Left lung (tissue), 10 donors: ENCODE measurements around the gene RUFY3. TPM values are rescaled to one million over a fixed set of nuclear protein-coding genes. Genes with fewer than 3 reads are reported as not detected.
"Not testable (repeated sequence)": the region's sequence is repeated elsewhere in the genome, so short reads cannot be mapped to it uniquely, and the experiment has no call there.

Source experiments
- ATAC-seq: fragments of 200-7000 bp; cut with Tn5 transposase; one replicate; pipeline ENCODE4 v1.9.1; 2020; ENCODE audit warnings: moderate library complexity
- DNase-seq, 4 donors: peaks; one replicate each; pipeline ENCODE4 v3.0.0-alpha.2; 2013 to 2020
- H3K27ac ChIP-seq, 2 donors: fragments of 200-600 bp; sonication (generic) in 1 of 2; one replicate each; pipeline versions ENCODE4 v1.5.0 to v1.8.0; 2020 to 2021
- H3K27me3 ChIP-seq, 2 donors: fragments of 200-600 bp; sonication (generic) in 1 of 2; one replicate each; pipeline versions ENCODE4 v1.5.0 to v1.8.0; 2020 to 2021
- H3K36me3 ChIP-seq, 2 donors: fragments of 200-600 bp; sonication (generic) in 1 of 2; one replicate each; pipeline versions ENCODE4 v1.5.0 to v1.8.0; 2020 to 2021
- H3K4me1 ChIP-seq, 2 donors: fragments of 200-600 bp; one replicate each; pipeline ENCODE4 v1.8.0; 2021
- H3K4me3 ChIP-seq, 2 donors: fragments of 200-600 bp; sonication (generic) in 1 of 2; one replicate each; pipeline versions ENCODE4 v1.5.0 to v1.8.0; 2020 to 2021; ENCODE audit warnings: mild to moderate bottlenecking in 1 of 2
- H3K9me3 ChIP-seq, 2 donors: fragments of 200-600 bp; sonication (generic) in 1 of 2; one replicate each; pipeline versions ENCODE4 v1.5.0 to v1.8.0; 2020 to 2021
- CTCF ChIP-seq, 2 donors: fragments of 200-600 bp; sonication (generic) in 1 of 2; IDR thresholded peaks; one replicate each; pipeline versions ENCODE4 v1.5.0 to v1.8.0; 2021; ENCODE audit warnings: antibody characterized with exemption in 2 of 2
- intact Hi-C, 2 donors: fragments of 100-400 bp; cut with DNase I; formaldehyde crosslinking; loops; one replicate each; pipeline versions ENCODE4 v1.11.2 to v1.14.2; 2022
- polyA plus RNA-seq, 6 donors: library from polyadenylated mRNA; unstranded; fragments of 120-200 nt; gene quantifications; one replicate each; pipeline ENCODE4 v1.2.1, GENCODE V29; 2013; ENCODE audit not compliant: insufficient read length in 6 of 6
- total RNA-seq, 2 donors: library from RNA; stranded (reverse); fragmentation: NEBNext Ultra II Directional; extraction: Animal tissue kit (Norgen Biotek cat#: 25700); gene quantifications; one replicate each; pipeline ENCODE4 v1.2.1, GENCODE V29; 2021
- donor health status: DM: no; HTN: yes; CAD: no.
- donor health status: DM: no; HTN: no; CAD: no.

Gene RUFY3
- total and polyA plus RNA-seq, 8 donors = 59.9 to 158 (median 140) TPM

GRCh38 chr4:70761276-70761816 is 39.6 kb downstream of the RUFY3 start:
- intact Hi-C loops = no loop called here

GRCh38 chr4:70765368-70765767 is 43.6 kb downstream of the RUFY3 start:
- Histone ChIP-seq H3K4me3 (no peak overlapping the region), H3K27me3 (no peaks in the 10 kb centered on the region), H3K27ac (no peak overlapping the region), H3K36me3 (peaks cover 0 to 52% of the 10 kb centered on the region in 2 donors), H3K4me1 (no peaks in the 10 kb centered on the region), H3K9me3 (no peaks in the 10 kb centered on the region)
- intact Hi-C loops = no loop called here
- ATAC-seq (no peak), DNase-seq (no peak)
- TF ChIP-seq CTCF (IDR thresholded peaks at IDR 0.05) = no peak

More at GRCh38 chr4:70761276-70761816, 39.6 kb downstream of the RUFY3 start:
- no peak for DNase-seq
- H3K36me3 ChIP-seq = peaks cover 0 to 26% of the 10 kb centered on the region in 2 donors
- H3K4me3 ChIP-seq = no peak overlapping the region
- TF ChIP-seq CTCF (IDR thresholded peaks at IDR 0.05) = no peak
- no peak overlapping the region for H3K27ac ChIP-seq
- no peaks in the 10 kb centered on the region for H3K27me3 ChIP-seq
- no peak for ATAC-seq
- H3K9me3 ChIP-seq = no peaks in the 10 kb centered on the region
- H3K4me1 ChIP-seq = peaks cover 0 to 7% of the 10 kb centered on the region in 2 donors

GRCh38 chr4:70768301-70768948 is 46.7 kb downstream of the RUFY3 start:
- intact Hi-C loops = no loop called here
- peaks cover 0 to 63% of the 10 kb centered on the region in 2 donors for H3K36me3 ChIP-seq
- H3K27ac ChIP-seq = no peak overlapping the region

GRCh38 chr4:70769396-70769795 is 47.6 kb downstream of the RUFY3 start:
- H3K27me3 ChIP-seq, H3K9me3 ChIP-seq, H3K4me3 ChIP-seq, intact Hi-C loops, H3K27ac ChIP-seq, H3K4me1 ChIP-seq, ATAC-seq, DNase-seq: not testable (repeated sequence)
- H3K36me3 ChIP-seq = peaks cover 0 to 54% of the 10 kb centered on the region in 2 donors

More at GRCh38 chr4:70768301-70768948, 46.7 kb downstream of the RUFY3 start:
- ATAC-seq (no peak), DNase-seq (no peak)
- Histone ChIP-seq H3K27me3 (no peaks in the 10 kb centered on the region), H3K4me1 (no peaks in the 10 kb centered on the region), H3K9me3 (no peaks in the 10 kb centered on the region), H3K4me3 (no peak overlapping the region)
- no peak for TF ChIP-seq CTCF (IDR thresholded peaks at IDR 0.05)

- no peak for DNase-seq
- intact Hi-C loops = no loop called here
- peaks cover 0 to 6% of the 10 kb centered on the region in 2 donors for H3K4me1 ChIP-seq
- no peak overlapping the region for H3K4me3 ChIP-seq
- no peak for ATAC-seq
- TF ChIP-seq CTCF (IDR thresholded peaks at IDR 0.05) = no peak
- peaks cover 0 to 43% of the 10 kb centered on the region in 2 donors for H3K36me3 ChIP-seq
- H3K27ac ChIP-seq = no peak overlapping the region
- no peaks in the 10 kb centered on the region for H3K27me3 ChIP-seq
- H3K9me3 ChIP-seq = no peaks in the 10 kb centered on the region
These were observed 51.3 kb downstream of the RUFY3 start for GRCh38 chr4:70772929-70773555.
